Measurements from ENCODE around the gene PIK3CG.
"Not testable (repeated sequence)": the region's sequence is repeated elsewhere in the genome, so short reads cannot be mapped to it uniquely, and the experiment has no call there.

DNA sequence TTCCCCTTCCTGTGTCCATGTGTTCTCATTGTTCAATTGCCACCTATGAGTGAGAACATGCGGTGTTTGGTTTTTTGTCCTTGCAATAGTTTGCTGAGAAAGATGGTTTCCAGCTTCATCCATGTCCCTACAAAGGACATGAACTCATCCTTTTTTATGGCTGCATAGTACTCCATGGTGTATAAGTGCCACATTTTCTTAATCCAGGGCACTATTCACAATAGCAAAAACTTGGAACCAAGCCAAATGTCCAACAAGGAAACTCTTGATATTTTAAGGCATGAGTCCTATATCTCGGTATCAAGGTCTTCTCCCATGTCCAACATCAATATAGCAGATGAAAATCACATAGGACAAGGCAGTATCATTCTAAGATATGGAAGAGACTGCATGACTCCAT, 64.5 kb downstream of the PIK3CG start:
- TF ChIP-seq, protein P1, sequence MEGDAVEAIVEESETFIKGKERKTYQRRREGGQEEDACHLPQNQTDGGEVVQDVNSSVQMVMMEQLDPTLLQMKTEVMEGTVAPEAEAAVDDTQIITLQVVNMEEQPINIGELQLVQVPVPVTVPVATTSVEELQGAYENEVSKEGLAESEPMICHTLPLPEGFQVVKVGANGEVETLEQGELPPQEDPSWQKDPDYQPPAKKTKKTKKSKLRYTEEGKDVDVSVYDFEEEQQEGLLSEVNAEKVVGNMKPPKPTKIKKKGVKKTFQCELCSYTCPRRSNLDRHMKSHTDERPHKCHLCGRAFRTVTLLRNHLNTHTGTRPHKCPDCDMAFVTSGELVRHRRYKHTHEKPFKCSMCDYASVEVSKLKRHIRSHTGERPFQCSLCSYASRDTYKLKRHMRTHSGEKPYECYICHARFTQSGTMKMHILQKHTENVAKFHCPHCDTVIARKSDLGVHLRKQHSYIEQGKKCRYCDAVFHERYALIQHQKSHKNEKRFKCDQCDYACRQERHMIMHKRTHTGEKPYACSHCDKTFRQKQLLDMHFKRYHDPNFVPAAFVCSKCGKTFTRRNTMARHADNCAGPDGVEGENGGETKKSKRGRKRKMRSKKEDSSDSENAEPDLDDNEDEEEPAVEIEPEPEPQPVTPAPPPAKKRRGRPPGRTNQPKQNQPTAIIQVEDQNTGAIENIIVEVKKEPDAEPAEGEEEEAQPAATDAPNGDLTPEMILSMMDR (IDR thresholded peaks at IDR 0.05): not testable (repeated sequence)
- TF ChIP-seq POLR2A (IDR thresholded peaks at IDR 0.05): not testable (repeated sequence)
